HFF-Myc (cell line): ENCODE measurements around the gene NMD3.

Source experiments
- DNase-seq: peaks from one replicate; pipeline ENCODE4 v3.0.0-alpha.2; 2011; ENCODE audit warnings: low read depth; ENCODE audit errors: extremely low read depth
- H3K4me3 ChIP-seq: replicated peaks from 2 replicates; pipeline ENCODE4 v1.5.1; 2011; ENCODE audit warnings: low read depth, mild to moderate bottlenecking, control low read depth, low read length
- CTCF ChIP-seq: IDR thresholded peaks from 2 replicates; pipeline ENCODE4 v1.5.1; 2012; ENCODE audit warnings: mild to moderate bottlenecking, low read depth, low read length, control low read depth; ENCODE audit errors: missing control alignments

The NMD3 gene

GRCh38 chr3:161230621-161231171, 9.6 kb downstream of the NMD3 start:
- no peak overlapping the region for H3K4me3 ChIP-seq
- DNase-seq = no peak
- TF ChIP-seq CTCF = no peak

- DNase-seq = no peak
- no peak for TF ChIP-seq CTCF
- no peak overlapping the region for H3K4me3 ChIP-seq
Observed at GRCh38 chr3:161231861-161232260, 10.8 kb downstream of the NMD3 start.

GRCh38 chr3:161233557-161233956, 12.4 kb downstream of the NMD3 start:
- no peak for TF ChIP-seq CTCF
- no peak overlapping the region for H3K4me3 ChIP-seq
- DNase-seq = no peak

- DNase-seq = no peak
- H3K4me3 ChIP-seq = no peak overlapping the region
- no peak for TF ChIP-seq CTCF
Observed at GRCh38 chr3:161236240-161236639, 15.1 kb downstream of the NMD3 start.

GRCh38 chr3:161239700-161240099, 18.6 kb downstream of the NMD3 start:
- DNase-seq = no peak
- H3K4me3 ChIP-seq = no peak overlapping the region
- no peak for TF ChIP-seq CTCF

- no peak overlapping the region for H3K4me3 ChIP-seq
- TF ChIP-seq CTCF = no peak
Observed at GRCh38 chr3:161244538-161244937, 23.4 kb downstream of the NMD3 start.

GRCh38 chr3:161247049-161247448, 25.9 kb downstream of the NMD3 start:
- no peak for DNase-seq
- no peak overlapping the region for H3K4me3 ChIP-seq
- TF ChIP-seq CTCF = no peak

More at GRCh38 chr3:161244538-161244937, 23.4 kb downstream of the NMD3 start:
- no peak for DNase-seq
